TTC549 (cell line): ENCODE results near the gene TLN1.
A peak's percentile ranks its signal among the peaks of the same experiment; 100 is the strongest.

Source experiments
- FAIRE-seq: peaks from 2 replicates; lab custom pipeline; 2012; peaks lifted over from hg19 to GRCh38; lab: Jason Lieb, UNC

The TLN1 gene

DNA sequence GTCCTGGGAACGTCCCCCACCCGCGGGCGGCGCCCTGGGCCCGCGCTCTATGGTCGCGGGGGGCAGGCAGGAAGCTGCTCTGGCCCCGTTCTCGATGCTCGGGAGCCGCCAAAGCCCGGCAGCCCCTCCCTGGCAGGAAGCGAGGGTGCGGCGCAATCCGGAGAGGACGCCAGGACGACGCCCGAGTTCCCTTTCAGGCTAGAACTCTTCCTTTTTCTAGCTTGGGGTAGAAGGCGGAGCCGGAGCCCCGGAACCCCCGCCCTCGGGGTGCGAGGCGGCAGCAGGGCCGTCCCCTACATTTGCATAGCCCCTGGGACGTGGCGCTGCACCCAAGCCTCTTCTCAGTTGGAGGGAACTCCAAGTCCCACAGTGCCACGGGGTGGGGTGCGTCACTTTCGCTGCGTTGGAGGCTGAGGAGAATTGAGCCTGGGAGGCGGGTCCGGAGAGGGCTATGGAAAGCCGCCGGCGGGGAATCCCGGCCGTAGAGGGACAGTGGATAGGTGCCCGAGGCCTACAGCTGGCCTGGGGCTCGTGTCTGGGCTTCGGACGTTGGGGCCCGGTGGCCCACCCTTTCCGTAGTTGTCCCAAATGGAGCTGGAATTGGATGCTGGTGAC lies at the start of gene TLN1, which contains the start of gene CREB3:
Gene TLN1, minus strand, starts transcription at position 11 of the 615 bp plus-strand sequence. CDS start 6,501 bp downstream, outside the sequence.
Gene CREB3, plus strand, starts transcription at position 482 of the 615 bp plus-strand sequence. Its CDS starts 107 bp downstream, at position 589.
- FAIRE-seq: peak; percentile 87

GRCh38 chr9:35781066-35781465 lies 49.1 kb upstream of the TLN1 start:
- FAIRE-seq: no peak

DNA sequence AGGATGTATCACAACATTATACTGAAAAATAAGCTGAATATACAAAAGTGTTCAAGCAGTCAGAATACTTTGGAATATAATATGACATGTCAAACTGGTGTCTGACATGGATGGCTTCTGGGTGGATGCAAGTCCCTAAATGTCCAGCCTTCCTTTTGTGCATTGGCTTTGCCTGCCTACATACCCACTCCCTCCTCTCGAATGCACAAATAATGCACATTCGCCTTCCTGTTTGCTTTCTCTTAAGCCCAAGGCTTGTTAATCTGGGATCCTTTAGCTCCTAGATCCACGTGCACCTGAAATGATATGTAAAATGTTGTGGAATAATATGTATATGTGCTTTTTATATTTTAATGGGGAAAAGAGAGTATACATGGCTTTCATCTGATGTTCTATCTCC lies 46.5 kb upstream of the TLN1 start:
- no peak for FAIRE-seq

DNA sequence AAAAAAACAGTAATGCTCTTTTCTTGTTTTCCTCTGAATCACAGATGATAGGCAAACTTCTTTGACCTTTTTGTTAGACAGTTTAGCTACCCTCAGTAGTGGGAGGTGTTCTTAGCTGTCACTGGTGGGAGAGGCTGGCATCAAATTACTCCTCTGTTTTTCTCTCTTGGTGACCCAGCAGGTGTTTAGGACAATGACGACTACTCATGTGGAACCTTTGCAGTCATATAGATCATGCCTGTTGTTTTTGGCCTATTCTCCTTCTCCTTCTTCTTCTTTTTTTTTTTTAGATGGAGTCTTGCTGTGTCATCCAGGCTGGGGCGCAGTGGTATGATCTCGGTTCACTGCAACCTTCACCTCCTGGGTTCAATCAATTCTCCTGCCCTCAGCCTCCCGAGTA lies 44.0 kb upstream of the TLN1 start:
- no peak for FAIRE-seq

DNA sequence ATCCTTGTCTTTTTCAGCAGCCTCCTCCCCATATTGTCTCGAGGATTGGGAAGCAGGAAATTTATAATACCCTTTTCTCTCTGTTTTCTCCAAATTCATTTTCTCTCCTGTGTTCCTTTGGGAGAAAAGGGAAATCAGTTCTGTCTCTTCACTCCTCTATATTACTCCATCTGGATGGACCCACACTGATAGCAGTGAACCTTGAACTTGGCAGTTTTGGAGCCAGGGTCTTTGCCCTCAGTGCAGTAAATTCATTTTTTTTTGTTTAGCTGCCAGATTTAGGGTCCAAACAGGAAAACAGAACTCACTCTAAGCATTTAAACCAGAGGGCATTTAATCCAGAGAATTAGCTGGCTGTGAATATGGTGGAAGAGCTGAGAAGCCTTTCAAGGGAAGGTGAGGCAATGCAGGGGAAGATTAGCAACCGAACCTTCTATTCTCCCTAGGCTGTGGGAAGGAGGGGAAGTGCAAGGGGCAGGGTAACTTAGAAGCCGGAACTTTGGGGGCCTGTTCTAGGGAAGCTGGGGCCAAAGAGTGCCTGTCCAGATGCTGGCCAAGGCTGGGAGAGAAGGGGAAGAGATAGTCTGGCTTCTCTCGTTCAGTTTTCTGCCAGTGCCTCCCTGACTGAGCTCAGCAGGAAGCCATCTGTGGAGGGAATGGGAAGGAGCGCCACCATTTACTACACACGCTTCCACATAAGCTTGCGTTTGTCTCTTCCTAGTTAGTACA lies 43.1 kb upstream of the TLN1 start:
- no peak for FAIRE-seq

GRCh38 chr9:35771943-35772342 lies 39.9 kb upstream of the TLN1 start:
- no peak for FAIRE-seq

GRCh38 chr9:35771534-35771933 lies 39.5 kb upstream of the TLN1 start:
- FAIRE-seq: no peak

GRCh38 chr9:35771075-35771433 lies 39.1 kb upstream of the TLN1 start:
- no peak for FAIRE-seq

- FAIRE-seq: no peak
Measured at GRCh38 chr9:35769763-35770162, 37.8 kb upstream of the TLN1 start.

GRCh38 chr9:35767458-35767857 lies 35.5 kb upstream of the TLN1 start:
- FAIRE-seq: no peak

DNA sequence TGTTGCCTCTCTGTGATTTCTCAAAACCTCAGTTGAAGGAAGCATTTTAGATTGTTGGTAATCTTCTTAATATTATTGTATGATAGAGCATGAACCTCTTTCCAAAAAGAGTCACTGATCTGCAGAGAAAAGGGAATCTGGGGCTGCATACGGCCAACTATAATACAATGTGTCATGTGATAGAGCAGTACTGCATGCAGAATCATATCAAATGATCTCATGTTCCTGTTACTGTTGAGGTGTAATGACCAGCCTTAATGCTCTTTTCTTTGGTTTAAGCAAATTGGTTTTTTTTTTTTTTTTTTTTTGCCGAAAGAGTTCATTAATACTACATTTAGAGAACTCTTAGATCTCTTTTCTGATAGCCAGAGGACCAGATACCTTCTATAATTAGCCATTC lies 35.0 kb upstream of the TLN1 start:
- no peak for FAIRE-seq

- FAIRE-seq: no peak
Measured at GRCh38 chr9:35763803-35764202, 31.8 kb upstream of the TLN1 start.

GRCh38 chr9:35763181-35763580 lies 31.2 kb upstream of the TLN1 start:
- no peak for FAIRE-seq

- FAIRE-seq: no peak
Measured at GRCh38 chr9:35760651-35761050, 28.7 kb upstream of the TLN1 start.

GRCh38 chr9:35759795-35760194 lies 27.8 kb upstream of the TLN1 start:
- no peak for FAIRE-seq

GRCh38 chr9:35758475-35759050 lies 26.6 kb upstream of the TLN1 start:
- FAIRE-seq: no peak

DNA sequence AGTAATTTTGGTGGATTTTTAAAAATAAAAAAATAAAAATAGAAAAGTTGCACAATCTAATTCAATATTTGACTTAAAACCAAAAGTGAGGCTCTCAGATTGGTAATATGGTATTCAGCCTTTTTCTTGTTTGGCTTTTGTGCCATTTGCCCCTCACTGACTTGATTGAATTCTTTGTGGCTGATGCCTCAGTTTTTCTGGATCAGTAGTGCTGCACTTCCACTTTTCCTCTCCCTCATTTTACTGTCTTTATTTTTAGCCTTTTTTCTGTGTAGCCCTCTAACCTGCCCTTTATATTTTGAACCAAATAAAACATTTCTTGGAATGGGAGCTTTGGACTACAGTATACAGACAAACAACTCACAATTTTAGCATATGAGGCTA lies 25.9 kb upstream of the TLN1 start:
- no peak for FAIRE-seq

DNA sequence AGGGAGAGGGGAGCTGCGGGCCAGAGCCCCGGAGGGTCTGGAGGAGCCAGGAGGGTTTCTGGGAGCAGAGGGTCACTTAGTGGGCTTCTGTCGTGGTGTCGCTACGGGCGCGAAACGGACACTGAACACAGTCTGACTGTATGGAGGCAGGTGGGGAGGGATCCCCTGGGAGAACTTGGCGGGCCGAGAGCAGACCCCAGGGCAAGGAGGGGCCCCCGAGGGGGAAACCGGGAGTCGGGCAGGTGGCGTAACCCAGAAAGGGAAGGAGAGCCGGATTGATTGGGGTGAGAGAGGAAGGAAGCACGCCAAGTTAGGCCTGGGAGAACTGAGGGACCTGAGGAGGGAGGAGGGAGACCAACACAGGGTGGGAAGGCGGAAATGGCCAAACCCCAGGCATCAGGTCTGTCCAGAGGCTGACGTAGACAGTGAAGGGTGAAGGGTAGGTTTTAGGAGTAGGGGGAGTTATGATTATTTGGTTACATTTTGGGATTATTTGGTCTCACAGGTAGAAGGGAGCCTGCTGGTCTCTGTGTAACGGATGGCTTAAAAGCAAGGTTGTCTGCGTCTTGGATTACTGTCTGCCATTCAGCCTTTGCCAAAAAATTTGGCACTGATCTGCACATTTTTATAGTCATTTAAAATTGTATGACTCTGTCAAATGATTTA lies 25.4 kb upstream of the TLN1 start:
- no peak for FAIRE-seq

GRCh38 chr9:35756275-35757225 lies 24.6 kb upstream of the TLN1 start:
- no peak for FAIRE-seq

- FAIRE-seq: no peak
Measured at GRCh38 chr9:35755071-35755470, 23.1 kb upstream of the TLN1 start.

GRCh38 chr9:35754264-35754663 lies 22.3 kb upstream of the TLN1 start, which contains the start of gene MSMP:
Gene MSMP (minus strand): TSS chr9:35754276. CDS start chr9:35754129, 147 bp downstream.
- FAIRE-seq: no peak

DNA sequence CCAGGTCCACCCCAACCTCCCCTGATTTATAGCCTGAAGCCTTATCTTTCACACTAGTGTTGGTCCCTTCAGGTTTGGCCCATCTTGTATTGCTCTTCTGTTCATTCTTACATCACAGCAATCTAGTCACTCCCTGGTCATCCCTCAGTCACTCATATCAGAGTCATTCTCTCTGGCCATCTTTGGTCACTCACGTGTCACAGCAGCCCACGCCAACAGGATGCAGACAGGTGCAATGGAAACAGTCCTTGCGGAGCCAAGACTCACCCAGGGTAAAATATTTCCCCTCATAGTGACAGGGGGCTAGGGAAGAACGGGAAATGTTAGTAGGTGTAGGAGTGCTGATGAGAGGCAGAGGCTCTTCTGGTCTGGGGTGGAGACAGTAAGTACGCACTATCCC lies 21.5 kb upstream of the TLN1 start:
- FAIRE-seq: no peak
